Astrocyte (in vitro differentiated cells and primary cell): ENCODE measurements around the gene IFIT2.

Experiments used
- EZH2 ChIP-seq: IDR thresholded peaks from 2 replicates; pipeline ENCODE4 v1.6.1; 2012; ENCODE audit warnings: mild to moderate bottlenecking, low read length, inconsistent platforms; ENCODE audit not compliant: insufficient read depth
- TF ChIP-seq, protein P1 (sequence below): IDR thresholded peaks from 2 replicates; pipeline ENCODE4 v1.5.1; 2011; ENCODE audit warnings: low read depth, mild to moderate bottlenecking, inconsistent platforms, low read length, moderate library complexity; ENCODE audit not compliant: insufficient read depth

DNA sequence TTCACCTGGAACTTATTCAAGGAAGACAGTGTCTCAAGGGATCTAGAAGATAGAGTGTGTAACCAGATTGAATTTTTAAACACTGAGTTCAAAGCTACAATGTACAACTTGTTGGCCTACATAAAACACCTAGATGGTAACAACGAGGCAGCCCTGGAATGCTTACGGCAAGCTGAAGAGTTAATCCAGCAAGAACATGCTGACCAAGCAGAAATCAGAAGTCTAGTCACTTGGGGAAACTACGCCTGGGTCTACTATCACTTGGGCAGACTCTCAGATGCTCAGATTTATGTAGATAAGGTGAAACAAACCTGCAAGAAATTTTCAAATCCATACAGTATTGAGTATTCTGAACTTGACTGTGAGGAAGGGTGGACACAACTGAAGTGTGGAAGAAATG lies 36.9 kb downstream of the IFIT2 start:
- TF ChIP-seq, protein P1, sequence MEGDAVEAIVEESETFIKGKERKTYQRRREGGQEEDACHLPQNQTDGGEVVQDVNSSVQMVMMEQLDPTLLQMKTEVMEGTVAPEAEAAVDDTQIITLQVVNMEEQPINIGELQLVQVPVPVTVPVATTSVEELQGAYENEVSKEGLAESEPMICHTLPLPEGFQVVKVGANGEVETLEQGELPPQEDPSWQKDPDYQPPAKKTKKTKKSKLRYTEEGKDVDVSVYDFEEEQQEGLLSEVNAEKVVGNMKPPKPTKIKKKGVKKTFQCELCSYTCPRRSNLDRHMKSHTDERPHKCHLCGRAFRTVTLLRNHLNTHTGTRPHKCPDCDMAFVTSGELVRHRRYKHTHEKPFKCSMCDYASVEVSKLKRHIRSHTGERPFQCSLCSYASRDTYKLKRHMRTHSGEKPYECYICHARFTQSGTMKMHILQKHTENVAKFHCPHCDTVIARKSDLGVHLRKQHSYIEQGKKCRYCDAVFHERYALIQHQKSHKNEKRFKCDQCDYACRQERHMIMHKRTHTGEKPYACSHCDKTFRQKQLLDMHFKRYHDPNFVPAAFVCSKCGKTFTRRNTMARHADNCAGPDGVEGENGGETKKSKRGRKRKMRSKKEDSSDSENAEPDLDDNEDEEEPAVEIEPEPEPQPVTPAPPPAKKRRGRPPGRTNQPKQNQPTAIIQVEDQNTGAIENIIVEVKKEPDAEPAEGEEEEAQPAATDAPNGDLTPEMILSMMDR: no peak
- no peak for TF ChIP-seq EZH2
